Measurements from ENCODE around the gene FOXI1. TPM values are rescaled to one million over a fixed set of nuclear protein-coding genes. Genes with fewer than 3 reads are reported as not detected.
"Not testable (repeated sequence)": the region's sequence is repeated elsewhere in the genome, so short reads cannot be mapped to it uniquely, and the experiment has no call there.

Gene FOXI1
- total RNA-seq, 2 experiments from 2014 or later = 0.28 TPM; not detected in 1

DNA sequence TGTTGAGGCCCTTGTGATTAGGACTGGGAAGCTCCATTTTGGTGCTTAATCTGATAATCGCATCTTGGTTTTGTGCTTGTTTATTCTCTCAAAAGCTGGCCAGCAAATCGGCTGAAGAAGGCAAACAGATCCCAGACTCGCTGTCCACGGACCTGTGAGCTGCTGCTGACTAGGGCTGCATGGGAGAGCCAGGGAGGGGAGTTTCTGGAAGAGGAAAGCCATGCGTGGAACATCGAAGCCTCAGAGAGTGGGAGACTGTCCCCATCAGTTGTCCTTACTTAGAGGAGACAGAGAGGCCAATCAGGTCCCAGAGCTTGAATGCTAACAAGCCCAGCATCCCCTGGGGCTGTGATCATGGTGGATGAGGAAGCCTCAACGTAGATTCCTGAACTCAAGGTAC, 23.0 kb upstream of the FOXI1 start:
- peaks cover 85% of the 10 kb centered on the region for H3K36me3 ChIP-seq (ENCODE audit: insufficient read depth, low read length)
- intact Hi-C loops (cut with DNase I, micrococcal nuclease) = no loop called here
- H3K27me3 Mint-ChIP-seq = no peaks in the 10 kb centered on the region
- H3K4me3 Mint-ChIP-seq = no peak overlapping the region
- CTCF ChIA-PET = no interaction called here
- H3K4me1 ChIP-seq (ENCODE audit: insufficient read depth, low read length) = no peaks in the 10 kb centered on the region
- H3K4me3 ChIP-seq (ENCODE audit: low read length) = no peak overlapping the region
- no peak overlapping the region for H3K27ac ChIP-seq (ENCODE audit: low read depth in 1 of 2, low read length in 2 of 2)
- no peak for DNase-seq
- no peak for TF ChIP-seq CTCF (IDR thresholded peaks at IDR 0.05)
- H3K9me3 ChIP-seq (ENCODE audit: control insufficient read depth in 1 of 2, insufficient read depth in 1 of 2, low read length in 2 of 2) = no peaks in the 10 kb centered on the region
- POLR2A ChIA-PET = no interaction called here
- no peaks in the 10 kb centered on the region for H3K9me3 Mint-ChIP-seq
- H3K36me3 Mint-ChIP-seq (ENCODE audit: low read depth) = peaks cover 92% of the 10 kb centered on the region
- no peaks in the 10 kb centered on the region for H3K27me3 ChIP-seq (ENCODE audit: control insufficient read depth in 1 of 2, insufficient read depth in 2 of 2, low read length in 2 of 2)
- H3K27ac Mint-ChIP-seq = no peak overlapping the region
- ATAC-seq (ENCODE audit: poor library complexity) = no peak
- H3K4me1 Mint-ChIP-seq (ENCODE audit: low read depth) = no peaks in the 10 kb centered on the region

DNA sequence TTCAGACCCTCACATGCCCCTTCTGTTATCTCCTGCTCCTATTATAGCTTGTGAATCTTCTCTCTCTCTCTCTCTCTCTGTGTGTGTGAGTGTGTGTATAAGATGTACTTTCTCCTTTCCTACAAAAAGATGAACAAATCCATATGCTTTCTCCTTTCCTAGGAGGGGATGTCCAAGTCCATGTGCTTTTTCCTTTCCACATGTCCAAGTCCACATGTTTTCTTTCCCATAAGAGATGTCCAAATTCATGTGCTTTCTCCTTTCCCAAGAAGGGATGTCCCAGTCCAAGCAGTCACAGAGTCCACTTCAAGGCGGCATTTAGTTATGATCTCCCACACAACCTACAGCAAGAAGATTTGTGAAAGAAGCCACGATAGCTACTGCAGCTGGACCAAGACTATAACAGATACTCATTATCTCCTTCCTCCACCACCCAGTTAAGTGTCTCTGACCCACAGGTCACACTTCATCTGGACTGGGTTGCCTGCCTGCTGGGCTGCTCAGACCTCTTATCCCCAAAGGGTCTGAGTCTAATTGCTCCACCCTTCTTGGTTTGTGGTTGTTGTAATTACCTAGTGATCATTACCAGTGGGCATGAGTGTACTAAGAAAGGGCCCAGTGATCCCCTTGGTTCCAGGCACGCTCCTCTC, 18.4 kb upstream of the FOXI1 start:
- Histone ChIP-seq H3K27me3 (ENCODE audit: control insufficient read depth in 1 of 2, insufficient read depth in 2 of 2, low read length in 2 of 2) (no peaks in the 10 kb centered on the region), H3K4me1 (ENCODE audit: insufficient read depth, low read length) (no peaks in the 10 kb centered on the region), H3K36me3 (ENCODE audit: insufficient read depth, low read length) (peaks cover 39% of the 10 kb centered on the region), H3K4me3 (ENCODE audit: low read length) (no peak overlapping the region), H3K9me3 (ENCODE audit: control insufficient read depth in 1 of 2, insufficient read depth in 1 of 2, low read length in 2 of 2) (no peaks in the 10 kb centered on the region), H3K27ac (ENCODE audit: low read depth in 1 of 2, low read length in 2 of 2) (no peak overlapping the region)
- TF ChIP-seq CTCF (IDR thresholded peaks at IDR 0.05) = no peak
- CTCF ChIA-PET = no interaction called here
- Mint-ChIP-seq H3K4me1 (ENCODE audit: low read depth) (no peaks in the 10 kb centered on the region), H3K36me3 (ENCODE audit: low read depth) (peaks cover 48% of the 10 kb centered on the region), H3K27ac (no peak overlapping the region), H3K4me3 (no peak overlapping the region), H3K27me3 (no peaks in the 10 kb centered on the region), H3K9me3 (no peaks in the 10 kb centered on the region)
- DNase-seq (no peak), ATAC-seq (ENCODE audit: poor library complexity) (no peak)
- POLR2A ChIA-PET = no interaction called here
- intact Hi-C loops (cut with DNase I, micrococcal nuclease) = no loop called here

DNA sequence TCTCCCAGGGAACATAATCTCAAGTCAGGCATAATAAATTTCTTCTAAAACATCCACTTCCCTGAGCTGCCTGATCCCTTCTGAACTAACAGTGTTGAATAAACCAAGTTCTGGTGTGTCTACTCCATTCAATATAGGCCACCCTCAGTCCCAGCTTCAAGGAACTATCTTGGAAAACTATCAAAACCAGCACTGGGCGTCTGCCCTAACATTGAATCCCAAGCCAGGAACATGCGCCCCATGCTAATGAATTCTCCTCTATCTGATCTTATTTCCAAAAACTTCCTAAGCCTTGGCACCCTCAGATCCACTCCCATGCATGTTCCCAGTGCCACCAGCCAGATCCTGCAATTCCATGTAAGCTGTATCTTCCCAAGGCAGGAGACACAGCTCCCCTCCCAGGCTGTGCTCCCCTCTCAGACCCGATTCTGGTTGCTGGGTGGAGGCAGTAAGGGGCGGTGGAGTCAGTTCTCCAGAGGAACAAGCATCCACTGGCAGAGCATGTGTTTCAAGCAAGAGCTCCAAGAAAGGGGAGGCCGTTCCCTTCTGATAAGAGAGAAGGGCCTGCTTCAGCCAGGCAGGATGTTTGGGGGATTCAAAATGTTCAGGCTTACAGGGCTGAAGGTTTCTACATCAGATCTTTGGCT, 13.1 kb upstream of the FOXI1 start:
- H3K4me3 ChIP-seq (ENCODE audit: low read length) = no peak overlapping the region
- Mint-ChIP-seq H3K9me3 (no peaks in the 10 kb centered on the region), H3K27me3 (peaks cover 1% of the 10 kb centered on the region), H3K27ac (no peak overlapping the region), H3K4me3 (no peak overlapping the region), H3K4me1 (ENCODE audit: low read depth) (peaks cover 6% of the 10 kb centered on the region), H3K36me3 (ENCODE audit: low read depth) (peaks cover 2% of the 10 kb centered on the region)
- no peaks in the 10 kb centered on the region for H3K27me3 ChIP-seq (ENCODE audit: control insufficient read depth in 1 of 2, insufficient read depth in 2 of 2, low read length in 2 of 2)
- no peak for DNase-seq
- ATAC-seq (ENCODE audit: poor library complexity) = no peak
- H3K4me1 ChIP-seq (ENCODE audit: insufficient read depth, low read length) = no peaks in the 10 kb centered on the region
- ChIA-PET CTCF (no interaction called here), POLR2A (interaction anchor here (0.9 kb wide), 1 partner anchor 324 kb away, joined by 3 read pairs; no protein-coding TSS in a partner anchor)
- no peak overlapping the region for H3K27ac ChIP-seq (ENCODE audit: low read depth in 1 of 2, low read length in 2 of 2)
- no peaks in the 10 kb centered on the region for H3K9me3 ChIP-seq (ENCODE audit: control insufficient read depth in 1 of 2, insufficient read depth in 1 of 2, low read length in 2 of 2)
- no peaks in the 10 kb centered on the region for H3K36me3 ChIP-seq (ENCODE audit: insufficient read depth, low read length)
- intact Hi-C loops (cut with DNase I, micrococcal nuclease) = no loop called here
- no peak for TF ChIP-seq CTCF (IDR thresholded peaks at IDR 0.05)

GRCh38 chr5:170094329-170094728, 11.4 kb upstream of the FOXI1 start:
- H3K4me1 Mint-ChIP-seq (ENCODE audit: low read depth); H3K27ac Mint-ChIP-seq; H3K4me3 ChIP-seq (ENCODE audit: low read length); H3K27me3 ChIP-seq (ENCODE audit: control insufficient read depth in 1 of 2, insufficient read depth in 2 of 2, low read length in 2 of 2); ATAC-seq (ENCODE audit: poor library complexity); DNase-seq; intact Hi-C loops (cut with DNase I, micrococcal nuclease); H3K27ac ChIP-seq (ENCODE audit: low read depth in 1 of 2, low read length in 2 of 2); H3K36me3 Mint-ChIP-seq (ENCODE audit: low read depth); H3K9me3 ChIP-seq (ENCODE audit: control insufficient read depth in 1 of 2, insufficient read depth in 1 of 2, low read length in 2 of 2); H3K36me3 ChIP-seq (ENCODE audit: insufficient read depth, low read length); H3K27me3 Mint-ChIP-seq; H3K4me1 ChIP-seq (ENCODE audit: insufficient read depth, low read length); H3K4me3 Mint-ChIP-seq; POLR2A ChIA-PET; H3K9me3 Mint-ChIP-seq; CTCF ChIA-PET: not testable (repeated sequence)

All from CD4-positive, alpha-beta T cell (primary cell).